Stimulated activated CD8-positive, alpha-beta memory T cell treated with anti-CD3 and anti-CD28 coated beads, Interleukin-4, amount 100 ng/mL, for 24 hours (primary cell): ENCODE measurements around the gene COPA.

Experiments
- DNase-seq: peaks from one replicate; pipeline ENCODE4 v3.0.0-alpha.2; 2020; ENCODE audit warnings: low read depth

COPA gene

GRCh38 chr1:160362168-160362957 is 19.3 kb upstream of the COPA start:
- DNase-seq = no peak

- DNase-seq = no peak
These were observed 18.7 kb upstream of the COPA start for GRCh38 chr1:160361814-160362167.

DNA sequence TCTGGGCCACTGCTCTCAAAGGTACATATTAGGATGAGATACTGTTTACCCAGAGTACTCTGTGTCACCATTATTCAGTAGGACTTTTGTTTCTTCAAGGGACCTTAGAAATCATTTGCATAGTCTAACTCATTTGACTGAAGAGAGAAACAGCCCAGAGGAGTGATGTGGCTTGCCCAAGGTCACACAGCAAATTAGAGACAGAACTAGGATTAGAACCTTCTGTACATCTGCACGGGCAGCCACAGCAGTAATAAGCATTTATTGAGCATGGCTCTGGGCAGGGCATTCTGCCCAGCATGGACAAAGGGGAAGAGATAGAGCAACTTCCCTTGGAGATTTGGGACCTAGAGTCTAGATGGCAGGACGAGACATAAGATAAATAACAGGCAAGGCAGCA is 18.1 kb upstream of the COPA start:
- DNase-seq = no peak

- DNase-seq = no peak
These were observed 17.2 kb upstream of the COPA start for GRCh38 chr1:160360227-160360695.

GRCh38 chr1:160359559-160360226 is 16.6 kb upstream of the COPA start:
- DNase-seq = no peak

DNA sequence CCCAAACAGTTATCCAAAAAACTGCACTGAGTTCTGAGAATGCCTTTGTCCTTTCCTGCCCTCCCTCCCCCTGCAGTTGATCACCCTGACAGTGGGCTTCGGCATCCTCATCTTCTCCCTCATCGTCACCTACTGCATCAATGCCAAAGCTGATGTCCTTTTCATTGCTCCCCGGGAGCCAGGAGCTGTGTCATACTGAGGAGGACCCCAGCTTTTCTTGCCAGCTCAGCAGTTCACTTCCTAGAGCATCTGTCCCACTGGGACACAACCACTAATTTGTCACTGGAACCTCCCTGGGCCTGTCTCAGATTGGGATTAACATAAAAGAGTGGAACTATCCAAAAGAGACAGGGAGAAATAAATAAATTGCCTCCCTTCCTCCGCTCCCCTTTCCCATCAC is 15.0 kb upstream of the COPA start:
- DNase-seq = no peak

DNA sequence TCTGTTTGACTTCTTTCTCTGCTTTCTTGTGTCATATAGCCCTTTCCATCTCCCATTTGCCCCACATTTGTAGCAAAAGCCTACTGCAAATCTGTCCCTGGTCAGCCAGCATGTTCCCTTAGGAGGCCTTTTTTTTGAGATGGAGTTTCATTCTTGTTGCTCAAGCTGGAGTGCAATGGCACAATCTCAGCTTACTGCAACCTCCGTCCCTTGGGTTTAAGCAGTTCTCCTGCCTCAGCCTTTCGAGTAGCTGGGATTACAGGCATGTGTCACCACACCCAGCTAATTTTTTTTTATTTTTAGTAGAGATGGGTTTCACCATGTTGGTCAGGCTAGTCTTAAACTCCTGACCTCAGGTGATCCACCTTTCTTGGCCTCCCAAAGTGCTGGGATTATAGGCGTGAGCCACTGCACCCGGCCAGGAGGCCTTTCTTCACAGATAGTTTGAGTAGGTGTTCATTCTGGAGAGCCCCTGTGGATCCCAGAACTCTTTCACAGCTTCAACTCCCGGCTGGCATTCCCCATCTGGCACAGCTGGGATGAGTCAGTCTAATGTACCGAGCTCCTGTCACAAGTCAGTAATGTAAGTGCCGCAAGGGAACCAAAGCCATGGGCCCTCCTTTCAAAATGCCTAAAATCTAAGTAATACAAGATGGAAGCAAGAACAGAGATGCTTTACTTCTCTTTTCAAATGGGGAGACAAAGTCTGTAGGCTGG is 14.4 kb upstream of the COPA start:
- DNase-seq = no peak

DNA sequence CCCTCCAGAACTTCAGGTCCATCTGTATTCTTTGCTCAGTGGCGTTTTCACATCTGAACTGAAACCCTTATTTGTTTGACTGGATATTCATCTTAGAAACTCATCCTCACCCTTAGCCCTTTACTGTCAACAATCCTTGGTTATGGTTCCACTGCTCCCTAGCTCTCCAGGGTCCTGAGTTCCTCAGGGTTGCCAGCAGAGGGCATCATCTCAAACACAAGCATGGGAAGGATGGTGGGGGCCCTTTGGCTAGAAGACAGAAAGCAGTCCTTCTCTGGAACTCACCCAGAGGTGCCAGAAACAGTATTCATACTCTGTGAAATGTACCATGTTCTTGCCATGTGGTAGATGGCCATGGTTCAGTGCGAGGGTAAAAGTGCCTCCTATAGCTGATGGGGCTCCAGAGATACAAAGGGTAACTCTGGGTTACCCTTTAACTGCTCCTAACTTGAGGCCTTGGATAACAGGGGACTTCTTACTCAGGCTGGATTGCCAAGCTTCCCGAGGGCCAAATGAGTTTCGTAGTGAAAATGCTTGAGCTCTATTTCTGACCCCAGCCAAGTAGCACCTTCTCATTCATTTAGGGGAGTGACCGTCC is 11.4 kb upstream of the COPA start:
- no peak for DNase-seq

DNA sequence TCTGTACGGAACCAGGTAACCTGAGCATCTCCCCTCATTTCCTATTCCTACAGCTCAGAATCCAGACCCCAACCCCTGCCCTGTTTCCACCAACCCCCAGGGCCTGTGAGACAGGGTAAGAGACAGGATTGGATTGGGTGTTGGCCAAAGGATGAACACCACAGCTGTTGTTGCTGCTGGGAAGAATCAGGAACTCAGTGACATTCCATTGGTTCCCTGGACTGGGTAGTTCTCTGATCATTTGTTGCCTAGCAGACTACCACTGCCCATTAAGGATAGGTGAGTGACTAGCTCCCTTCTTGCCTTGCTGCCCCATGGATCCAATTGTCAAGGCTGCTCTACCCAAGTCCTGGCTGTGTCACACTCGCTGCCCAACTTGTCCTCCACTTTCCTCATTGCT is 10.2 kb upstream of the COPA start:
- no peak for DNase-seq

DNA sequence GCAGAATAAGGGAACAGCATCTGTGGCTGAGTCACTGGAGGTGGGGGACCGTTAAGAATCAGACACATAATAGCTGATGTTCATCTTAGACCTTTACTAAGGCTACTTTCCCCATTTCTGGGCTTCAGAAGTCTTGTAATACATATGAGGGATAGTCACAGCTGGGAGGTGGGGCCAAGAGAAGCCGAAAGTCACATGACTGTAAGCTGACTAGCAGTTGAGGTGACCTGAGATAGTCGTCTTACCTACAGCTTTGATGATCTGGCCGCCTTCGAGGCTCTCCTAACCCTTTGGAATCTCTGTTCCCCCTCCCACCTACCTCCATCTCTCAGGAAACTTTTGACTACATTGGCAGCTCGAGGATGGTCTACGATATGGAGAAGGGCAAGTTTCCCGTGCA is 9.5 kb upstream of the COPA start:
- DNase-seq = no peak

DNA sequence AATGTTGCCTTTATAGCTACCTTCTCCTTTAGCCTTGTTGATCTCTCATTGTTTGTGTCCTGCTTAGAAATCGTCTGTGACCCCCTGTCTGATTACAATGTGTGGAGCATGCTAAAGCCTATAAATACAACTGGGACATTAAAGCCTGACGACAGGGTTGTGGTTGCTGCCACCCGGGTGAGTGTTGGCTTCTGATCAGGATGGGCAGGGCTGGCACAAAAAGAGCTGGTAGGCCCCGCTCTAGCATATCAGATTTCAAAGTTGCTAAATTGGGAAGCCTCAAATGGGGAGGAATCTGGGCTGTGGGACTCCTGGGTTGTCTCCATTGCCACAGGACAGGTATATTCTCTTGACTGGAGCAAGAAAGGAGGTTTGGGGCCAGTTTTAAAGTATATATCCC is 8.6 kb upstream of the COPA start:
- no peak for DNase-seq

DNA sequence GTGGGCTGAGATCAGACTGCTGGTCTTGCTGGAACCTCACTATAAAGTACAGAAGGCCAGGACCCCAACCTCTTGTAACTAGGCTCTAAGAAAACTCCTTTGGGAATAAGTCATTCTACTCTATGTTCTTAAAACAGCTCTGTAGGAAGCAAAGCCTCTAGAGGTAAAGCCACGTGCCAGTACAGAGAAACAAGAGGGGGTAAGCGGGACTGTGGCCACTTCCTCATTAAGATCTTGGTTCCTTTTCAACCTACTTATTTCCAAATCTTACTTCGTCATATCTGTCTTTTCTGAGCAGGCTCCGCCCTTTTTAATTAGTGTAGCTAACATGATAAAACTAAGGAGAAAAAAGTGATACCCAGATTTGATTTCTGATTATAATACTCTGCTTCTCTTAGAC is 3.9 kb upstream of the COPA start:
- DNase-seq = no peak

GRCh38 chr1:160346463-160346862 is 3.4 kb upstream of the COPA start:
- no peak for DNase-seq

- DNase-seq = no peak
These were observed 1.9 kb upstream of the COPA start for GRCh38 chr1:160344936-160345335.

DNA sequence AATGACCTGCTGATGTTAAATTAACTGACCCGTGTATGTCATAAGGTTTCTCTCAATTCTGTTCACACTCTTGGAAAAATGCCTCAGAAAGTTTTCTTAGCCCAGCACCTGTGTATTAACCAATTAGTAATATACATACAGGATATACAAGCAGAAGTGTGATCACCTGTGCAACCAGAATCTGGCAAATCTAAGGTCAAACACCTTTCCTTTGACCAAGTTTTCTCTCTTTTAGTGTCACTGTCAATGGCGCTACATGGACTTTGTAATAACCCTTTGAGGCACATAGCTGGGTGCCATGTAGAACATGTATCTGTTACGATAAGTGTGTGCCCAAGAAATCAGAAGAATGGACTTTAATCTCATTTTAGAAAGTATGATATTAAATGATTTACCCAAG is 1.2 kb upstream of the COPA start:
- DNase-seq = no peak

DNA sequence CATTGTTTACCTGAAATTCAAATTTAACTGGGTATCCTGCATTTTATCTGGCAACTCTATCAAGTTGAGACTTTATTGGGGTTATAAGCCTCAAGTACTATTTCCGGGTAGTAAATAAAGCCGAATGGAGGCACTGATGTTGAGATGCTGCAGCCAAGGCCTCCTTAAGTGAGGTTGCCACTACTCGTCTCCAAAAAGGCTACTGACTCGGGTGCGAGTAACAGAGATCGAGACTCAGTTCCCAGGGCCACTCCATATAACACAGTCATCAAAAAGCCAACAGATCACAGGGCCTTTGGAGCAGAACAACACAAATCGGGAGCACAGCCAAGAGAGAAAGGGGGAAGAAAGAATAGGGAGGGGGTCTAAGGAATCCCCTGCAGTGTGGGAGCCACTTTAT is 524 bp downstream of the COPA start:
- DNase-seq = no peak

- no peak for DNase-seq
These were observed 2.2 kb downstream of the COPA start for GRCh38 chr1:160340866-160341265.

- DNase-seq = no peak
These were observed 2.9 kb downstream of the COPA start for GRCh38 chr1:160340146-160340545.

DNA sequence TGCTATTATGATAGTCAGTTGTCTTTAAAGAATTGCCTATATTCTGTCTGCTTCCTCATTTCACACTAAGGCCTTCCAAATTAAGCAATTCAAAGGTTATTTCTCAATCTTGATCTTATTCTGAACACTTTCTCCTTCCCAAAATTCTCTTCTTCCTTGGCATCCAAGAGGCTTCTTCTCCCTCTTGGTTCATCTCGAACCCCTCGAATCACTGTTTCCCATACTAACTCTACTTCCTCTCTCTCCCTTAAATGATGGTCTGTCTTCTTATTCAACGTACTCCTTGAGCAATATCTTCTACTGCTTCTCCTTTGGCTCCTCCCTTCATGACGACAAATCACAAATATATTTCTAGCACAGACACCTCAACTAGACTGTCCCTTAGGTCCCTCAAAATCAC is 4.5 kb downstream of the COPA start:
- no peak for DNase-seq

DNA sequence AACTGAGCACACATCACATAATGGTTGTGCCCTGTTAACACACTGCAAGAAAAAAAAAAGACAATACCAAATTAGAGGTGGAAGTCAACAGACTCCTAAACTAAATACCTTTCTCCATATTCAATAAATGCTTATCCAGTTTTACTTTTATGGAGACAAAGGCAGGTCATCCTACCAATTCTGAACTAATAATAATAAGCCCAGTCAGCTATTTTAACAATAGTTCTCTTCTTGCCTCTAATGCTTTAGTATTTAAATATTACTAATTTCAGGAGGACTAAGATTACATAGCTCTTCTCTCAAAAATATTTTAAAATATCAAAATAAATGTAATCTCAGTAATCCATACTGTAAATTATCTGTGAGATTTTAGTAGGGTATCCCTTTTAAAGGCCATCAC is 10.5 kb downstream of the COPA start:
- DNase-seq = no peak

DNA sequence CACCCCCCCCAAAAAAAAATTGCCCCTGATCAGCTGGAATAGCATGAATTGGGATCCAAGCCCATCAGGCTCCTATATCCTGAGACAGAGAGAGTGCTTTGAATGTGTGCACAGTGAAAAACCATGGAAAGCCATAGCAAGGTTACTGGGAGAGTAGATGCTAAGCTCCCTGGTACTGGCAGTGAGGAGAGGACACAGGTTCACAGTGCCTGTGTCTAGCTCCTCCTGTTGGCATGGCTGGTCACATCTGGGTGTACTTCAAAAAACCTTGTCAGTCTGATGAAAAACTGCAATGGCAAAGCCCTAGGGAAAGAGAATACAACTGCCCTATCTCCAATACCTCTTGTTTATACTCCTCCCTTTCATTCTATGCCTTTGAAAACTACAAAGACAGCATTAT is 12.9 kb downstream of the COPA start:
- DNase-seq = no peak

GRCh38 chr1:160328184-160328583 is 14.9 kb downstream of the COPA start:
- DNase-seq = no peak

GRCh38 chr1:160326418-160326817 is 16.6 kb downstream of the COPA start:
- no peak for DNase-seq
